IgD-negative memory B cell (primary cell): ENCODE results near the gene ARL8A. TPM values are rescaled to one million over a fixed set of nuclear protein-coding genes. Genes with fewer than 3 reads are reported as not detected.

Experiments
- polyA plus RNA-seq: library from polyadenylated mRNA; unstranded; fragments of 300-500 nt; fragmentation: Illumina TruSeq; gene quantifications from one replicate; pipeline ENCODE4 v1.2.3, GENCODE V29; 2021

ARL8A gene
- polyA plus RNA-seq, 1 donor from 2014 or later: 17.3 TPM

Other genes with a start within 250 kb of the ARL8A start
- not detected for gene LMOD1, start 198.2 kb downstream of the ARL8A start, polyA plus RNA-seq
- gene TIMM17A, start 189.2 kb downstream of the ARL8A start, polyA plus RNA-seq: 31.3 TPM
- 38.5 TPM for gene RNPEP, start 162.1 kb downstream of the ARL8A start, polyA plus RNA-seq
- gene ELF3, start 134.2 kb downstream of the ARL8A start, polyA plus RNA-seq: not detected
- gene GPR37L1, start 21.8 kb downstream of the ARL8A start, polyA plus RNA-seq: 0.11 TPM
- gene PTPN7, start 15.9 kb upstream of the ARL8A start, polyA plus RNA-seq: 18.7 TPM
- gene LGR6, start 49.1 kb upstream of the ARL8A start, polyA plus RNA-seq: not detected
- 13.1 TPM for gene UBE2T, start 197.2 kb upstream of the ARL8A start, polyA plus RNA-seq
- 12.3 TPM for gene PPP1R12B, start 204.0 kb upstream of the ARL8A start, polyA plus RNA-seq